WTC11 (cell line): ENCODE data around the gene TMC1. TPM values are rescaled to one million over a fixed set of nuclear protein-coding genes. Genes with fewer than 3 reads are reported as not detected.

Experiments used
- ATAC-seq: fragments of 200-7000 bp; cut with Tn5 transposase; 2 replicates; pipeline ENCODE4 v1.10.0; 2021; ENCODE audit warnings: mild to moderate bottlenecking, moderate library complexity
- CTCF ChIA-PET: fragments of 300-600 bp; sonication (Branson Sonifier 250); formaldehyde crosslinking; loops from one replicate; lab custom pipeline; 2021; ENCODE audit warnings: antibody characterized with exemption; lab: Charles Lee
- POLR2A ChIA-PET: fragments of 350-600 bp; sonication (Branson Sonifier 250); formaldehyde crosslinking; loops from one replicate; lab custom pipeline; 2021; ENCODE audit warnings: antibody characterized with exemption; lab: Charles Lee
- DNase-seq: peaks from one replicate; pipeline ENCODE4 v3.0.0; 2021; ENCODE audit warnings: low spot score
- H3K27ac Mint-ChIP-seq: 2 replicates; pipeline ENCODE4 v1.8.0; 2021; ENCODE audit warnings: mixed read lengths
- H3K27me3 Mint-ChIP-seq: 2 replicates; pipeline ENCODE4 v1.8.0; 2021; ENCODE audit warnings: low read depth, mild to moderate bottlenecking, moderate library complexity, mixed read lengths
- H3K36me3 Mint-ChIP-seq: 2 replicates; pipeline ENCODE4 v1.8.0; 2021; ENCODE audit warnings: mixed read lengths
- H3K4me1 Mint-ChIP-seq: 2 replicates; pipeline ENCODE4 v1.8.0; 2022; ENCODE audit warnings: mixed read lengths
- H3K4me3 Mint-ChIP-seq: 2 replicates; pipeline ENCODE4 v1.8.0; 2021; ENCODE audit warnings: mild to moderate bottlenecking, moderate library complexity, mixed read lengths
- H3K9me3 Mint-ChIP-seq: 2 replicates; pipeline ENCODE4 v1.8.0; 2021; ENCODE audit warnings: mixed read lengths
- ATF1 ChIP-seq: sonication (generic); formaldehyde crosslinking; IDR thresholded peaks from 2 replicates; pipeline ENCODE4 v1.8.1; 2023; ENCODE audit warnings: mild to moderate bottlenecking, moderate library complexity, missing genetic modification reagents
- ATF2 ChIP-seq: sonication (generic); formaldehyde crosslinking; IDR thresholded peaks from 2 replicates; pipeline ENCODE4 v1.8.1; 2022; ENCODE audit warnings: low read depth, missing genetic modification reagents, borderline replicate concordance
- CBFB ChIP-seq: sonication (generic); formaldehyde crosslinking; IDR thresholded peaks from 2 replicates; pipeline ENCODE4 v1.8.1; 2022; ENCODE audit warnings: mild to moderate bottlenecking, low read depth, missing genetic modification reagents
- ETV6 ChIP-seq: sonication (generic); formaldehyde crosslinking; IDR thresholded peaks from 2 replicates; pipeline ENCODE4 v1.8.1; 2022; ENCODE audit warnings: mild to moderate bottlenecking, missing genetic modification reagents
- HMGA2 ChIP-seq: fragments of 250-450 bp; sonication (Bioruptor Pico); IDR thresholded peaks from 2 replicates; pipeline ENCODE4 v1.4.0; 2021; ENCODE audit warnings: mild to moderate bottlenecking, moderate library complexity
- MAX ChIP-seq: sonication (generic); formaldehyde crosslinking; IDR thresholded peaks from 2 replicates; pipeline ENCODE4 v1.8.0; 2022; ENCODE audit warnings: mild to moderate bottlenecking, missing genetic modification reagents
- MYBL2 ChIP-seq: sonication (generic); formaldehyde crosslinking; IDR thresholded peaks from 2 replicates; pipeline ENCODE4 v1.8.1; 2023; ENCODE audit warnings: mild to moderate bottlenecking, moderate library complexity, missing genetic modification reagents
- NFE2L1 ChIP-seq: sonication (generic); formaldehyde crosslinking; IDR thresholded peaks from 2 replicates; pipeline ENCODE4 v1.8.1; 2023; ENCODE audit warnings: missing genetic modification reagents
- NR3C1 ChIP-seq: sonication (generic); formaldehyde crosslinking; conservative IDR thresholded peaks from 2 replicates; pipeline ENCODE4 v1.8.1; 2023; ENCODE audit warnings: low read depth, mild to moderate bottlenecking, missing genetic modification reagents
- RORB ChIP-seq: fragments of 250-450 bp; sonication (Bioruptor Pico); IDR thresholded peaks from 2 replicates; pipeline ENCODE4 v1.9.0; 2021; ENCODE audit warnings: mild to moderate bottlenecking
- ZBTB43 ChIP-seq: sonication (generic); formaldehyde crosslinking; IDR thresholded peaks from 2 replicates; pipeline ENCODE4 v1.8.1; 2023; ENCODE audit warnings: mild to moderate bottlenecking, missing genetic modification reagents
- ZNF138 ChIP-seq: sonication (generic); formaldehyde crosslinking; conservative IDR thresholded peaks from 2 replicates; pipeline ENCODE4 v1.8.1; 2022; ENCODE audit warnings: mild to moderate bottlenecking, moderate library complexity, missing genetic modification reagents
- ZNF219 ChIP-seq: sonication (generic); formaldehyde crosslinking; IDR thresholded peaks from 2 replicates; pipeline ENCODE4 v1.8.0; 2023; ENCODE audit warnings: missing genetic modification reagents, mild to moderate bottlenecking, borderline replicate concordance
- ZNF281 ChIP-seq: sonication (generic); formaldehyde crosslinking; IDR thresholded peaks from 2 replicates; pipeline ENCODE4 v1.8.0; 2023; ENCODE audit warnings: mild to moderate bottlenecking, missing genetic modification reagents
- ZNF317 ChIP-seq: sonication (generic); formaldehyde crosslinking; IDR thresholded peaks from 2 replicates; pipeline ENCODE4 v1.8.1; 2023; ENCODE audit warnings: low read depth, mild to moderate bottlenecking, moderate library complexity, missing genetic modification reagents, borderline replicate concordance
- ZNF532 ChIP-seq: fragments of 250-450 bp; sonication (Bioruptor Pico); IDR thresholded peaks from 2 replicates; pipeline ENCODE4 v1.9.0; 2021; ENCODE audit warnings: mild to moderate bottlenecking, borderline replicate concordance
- ZNF671 ChIP-seq: fragments of 250-450 bp; sonication (Bioruptor Pico); IDR thresholded peaks from 2 replicates; pipeline ENCODE4 v1.8.0; 2021; ENCODE audit warnings: mild to moderate bottlenecking
- total RNA-seq: library from RNA; stranded (reverse); gene quantifications from 3 replicates; pipeline ENCODE4 v1.2.3, GENCODE V29; 2021

TMC1 gene
- total RNA-seq, 1 experiment from 2014 or later = 0.31 TPM

- no peak for TF ChIP-seq ZNF281 (CRISPR knock-in tag)
- no peak for TF ChIP-seq CBFB (CRISPR knock-in tag)
- no peak for TF ChIP-seq ZNF532 (CRISPR knock-in tag)
- TF ChIP-seq MAX (CRISPR knock-in tag) = no peak
- no peak for TF ChIP-seq ZNF138 (CRISPR knock-in tag)
- no peak for TF ChIP-seq ZBTB43 (CRISPR knock-in tag)
- no peak for TF ChIP-seq MYBL2
Observed at GRCh38 chr9:72763022-72763421, 241.6 kb downstream of the TMC1 start (continued).

- no peak for ATAC-seq
- no peaks in the 10 kb centered on the region for H3K27me3 Mint-ChIP-seq
- no peak overlapping the region for H3K27ac Mint-ChIP-seq
- H3K9me3 Mint-ChIP-seq = no peaks in the 10 kb centered on the region; the same call in 1 of the 2 replicates
- CTCF ChIA-PET = no interaction called here
- H3K36me3 Mint-ChIP-seq = no peaks in the 10 kb centered on the region; the same call in 1 of the 2 replicates
- TF ChIP-seq ZNF281 (CRISPR knock-in tag) (no peak), ETV6 (no peak), RORB (CRISPR knock-in tag) (no peak), ATF2 (no peak), ZNF671 (CRISPR knock-in tag) (no peak), HMGA2 (CRISPR knock-in tag) (no peak), NR3C1 (CRISPR knock-in tag) (no peak), MAX (CRISPR knock-in tag) (no peak), ATF1 (no peak), ZNF317 (CRISPR knock-in tag) (no peak), NFE2L1 (CRISPR knock-in tag) (no peak), ZNF219 (CRISPR knock-in tag) (no peak)
- TF ChIP-seq, all 79 proteins: peak for 0
- POLR2A ChIA-PET = no interaction called here
- no peak overlapping the region for H3K4me3 Mint-ChIP-seq
- no peak for DNase-seq
- peaks cover 15% of the 10 kb centered on the region; the same call in 1 of the 2 replicates for H3K4me1 Mint-ChIP-seq
Observed at GRCh38 chr9:72769546-72769945, 248.1 kb downstream of the TMC1 start.
